H9 (cell line): Measurements from ENCODE around the gene DISP1. TPM values are rescaled to one million over a fixed set of nuclear protein-coding genes. Genes with fewer than 3 reads are reported as not detected.
"Not testable (repeated sequence)": the region's sequence is repeated elsewhere in the genome, so short reads cannot be mapped to it uniquely, and the experiment has no call there.

Source experiments
- DNase-seq: peaks from one replicate; pipeline ENCODE4 v3.0.0-alpha.2; 2017
- H2AFZ ChIP-seq: one replicate; pipeline ENCODE4 v1.6.1; 2013; ENCODE audit warnings: mild to moderate bottlenecking, low read length, control low read depth, moderate library complexity
- H2AK5ac ChIP-seq: 2 replicates; pipeline ENCODE4 v1.6.1; 2013; ENCODE audit warnings: low read length, control low read depth, mixed read lengths; ENCODE audit not compliant: insufficient read length
- H2BK120ac ChIP-seq: one replicate; pipeline ENCODE4 v1.6.1; 2013; ENCODE audit warnings: low read depth, mild to moderate bottlenecking, low read length, control low read depth, inconsistent platforms; ENCODE audit not compliant: poor library complexity, severe bottlenecking
- H2BK12ac ChIP-seq: 2 replicates; pipeline ENCODE4 v1.6.1; 2013; ENCODE audit warnings: low read length, control low read depth, mixed read lengths, low read depth; ENCODE audit not compliant: insufficient read length
- H2BK15ac ChIP-seq: 2 replicates; pipeline ENCODE4 v1.6.1; 2013; ENCODE audit warnings: low read depth, low read length, control low read depth
- H2BK20ac ChIP-seq: one replicate; pipeline ENCODE4 v1.6.1; 2013; ENCODE audit warnings: low read depth, mild to moderate bottlenecking, low read length, control low read depth, inconsistent platforms; ENCODE audit not compliant: poor library complexity, severe bottlenecking
- H2BK5ac ChIP-seq: 2 replicates; pipeline ENCODE4 v1.6.1; 2013; ENCODE audit warnings: low read length, control low read depth, mixed read lengths; ENCODE audit not compliant: insufficient read length
- H3K14ac ChIP-seq: 2 replicates; pipeline ENCODE4 v1.6.1; 2013; ENCODE audit warnings: low read length, control low read depth; ENCODE audit not compliant: insufficient read depth
- H3K18ac ChIP-seq: 2 replicates; pipeline ENCODE4 v1.6.1; 2013; ENCODE audit warnings: low read depth, mild to moderate bottlenecking, mixed read lengths, low read length, control low read depth; ENCODE audit not compliant: insufficient read length
- H3K23ac ChIP-seq: 2 replicates; pipeline ENCODE4 v1.6.1; 2013; ENCODE audit warnings: low read length, control low read depth, mixed read lengths, low read depth; ENCODE audit not compliant: insufficient read length
- H3K23me2 ChIP-seq: 2 replicates; pipeline ENCODE4 v1.6.1; 2013; ENCODE audit warnings: low read depth, mild to moderate bottlenecking, mixed read lengths, low read length, control low read depth; ENCODE audit not compliant: insufficient read length, poor library complexity, severe bottlenecking
- H3K27ac ChIP-seq: 2 replicates; pipeline ENCODE4 v1.5.1; 2013; ENCODE audit warnings: low read length, control low read depth, mixed read lengths, low read depth; ENCODE audit not compliant: insufficient read length
- H3K27me3 ChIP-seq: 2 replicates; pipeline ENCODE4 v1.6.1; 2013; ENCODE audit warnings: low read length, control low read depth, inconsistent platforms; ENCODE audit not compliant: insufficient read depth
- H3K4ac ChIP-seq: 2 replicates; pipeline ENCODE4 v1.6.1; 2013; ENCODE audit warnings: low read depth, mild to moderate bottlenecking, control low read depth, inconsistent platforms, low read length, moderate library complexity
- H3K4me1 ChIP-seq: 2 replicates; pipeline ENCODE4 v1.6.1; 2013; ENCODE audit warnings: low read length, control low read depth, inconsistent platforms; ENCODE audit not compliant: insufficient read depth
- H3K4me2 ChIP-seq: 2 replicates; pipeline ENCODE4 v1.6.1; 2013; ENCODE audit warnings: low read length, control low read depth, mixed read lengths; ENCODE audit not compliant: insufficient read length, insufficient read depth
- H3K56ac ChIP-seq: 2 replicates; pipeline ENCODE4 v1.6.1; 2013; ENCODE audit warnings: low read depth, mild to moderate bottlenecking, mixed read lengths, low read length, control low read depth; ENCODE audit not compliant: insufficient read length
- H3K79me1 ChIP-seq: 2 replicates; pipeline ENCODE4 v1.6.1; 2013; ENCODE audit warnings: low read depth, mild to moderate bottlenecking, moderate library complexity, low read length, control low read depth, inconsistent platforms; ENCODE audit not compliant: insufficient read depth, poor library complexity, severe bottlenecking
- H3K79me2 ChIP-seq: 2 replicates; pipeline ENCODE4 v1.6.1; 2013; ENCODE audit warnings: low read length, control low read depth, inconsistent platforms; ENCODE audit not compliant: insufficient read depth
- H3K9ac ChIP-seq: 2 replicates; pipeline ENCODE4 v1.6.1; 2013; ENCODE audit warnings: low read length, control low read depth, mixed read lengths; ENCODE audit not compliant: insufficient read length; ENCODE audit errors: extremely low read depth
- H3K9me3 ChIP-seq: one replicate; pipeline ENCODE4 v1.6.1; 2013; ENCODE audit warnings: low read depth, low read length, inconsistent platforms; ENCODE audit not compliant: control insufficient read depth
- H3T11ph ChIP-seq: one replicate; pipeline ENCODE4 v1.6.1; 2013; ENCODE audit warnings: mild to moderate bottlenecking, low read length, control low read depth, inconsistent platforms
- H4K20me1 ChIP-seq: one replicate; pipeline ENCODE4 v1.6.1; 2013; ENCODE audit not compliant: control insufficient read depth, insufficient read length, insufficient read depth
- H4K5ac ChIP-seq: 2 replicates; pipeline ENCODE4 v1.6.1; 2013; ENCODE audit warnings: low read depth, mild to moderate bottlenecking, mixed read lengths, low read length, control low read depth; ENCODE audit not compliant: insufficient read length
- H4K8ac ChIP-seq: replicated peaks from 2 replicates; pipeline ENCODE4 v1.6.1; 2013; ENCODE audit warnings: low read length, control low read depth, mixed read lengths, low read depth; ENCODE audit not compliant: insufficient read length
- H4K91ac ChIP-seq: 2 replicates; pipeline ENCODE4 v1.6.1; 2013; ENCODE audit warnings: low read depth, mild to moderate bottlenecking, moderate library complexity, mixed read lengths, low read length, control low read depth; ENCODE audit not compliant: insufficient read length
- H3K27ac Mint-ChIP-seq, 3 experiments: 2 replicates in 2 of 3; 3 replicates in 1 of 3; pipeline ENCODE4 v1.8.0; 2020 to 2021; ENCODE audit warnings: mixed read lengths in 3 of 3, mild to moderate bottlenecking in 1 of 3, moderate library complexity in 1 of 3
- H3K27me3 Mint-ChIP-seq: 2 replicates; pipeline ENCODE4 v1.8.0; 2021; ENCODE audit warnings: low read depth, mild to moderate bottlenecking, moderate library complexity, mixed read lengths
- H3K36me3 Mint-ChIP-seq, 3 experiments: 2 replicates in 2 of 3; 3 replicates in 1 of 3; pipeline ENCODE4 v1.8.0; 2020 to 2021; ENCODE audit warnings: low read depth in 3 of 3, mixed read lengths in 3 of 3; ENCODE audit not compliant: insufficient read depth in 1 of 3
- H3K4me1 Mint-ChIP-seq, 2 experiments: 2 replicates each; pipeline ENCODE4 v1.8.0; 2020; ENCODE audit warnings: mixed read lengths in 2 of 2
- H3K4me3 Mint-ChIP-seq, 2 experiments: 2 replicates in 1 of 2; 3 replicates in 1 of 2; pipeline ENCODE4 v1.8.0; 2020 to 2021; ENCODE audit warnings: mild to moderate bottlenecking in 2 of 2, mixed read lengths in 2 of 2, moderate library complexity in 1 of 2
- H3K9me3 Mint-ChIP-seq, 2 experiments: 2 replicates in 1 of 2; 3 replicates in 1 of 2; pipeline ENCODE4 v1.8.0; 2020; ENCODE audit warnings: mild to moderate bottlenecking in 2 of 2, mixed read lengths in 2 of 2, moderate library complexity in 1 of 2
- CTCF ChIP-seq: fragments of 200-600 bp; sonication (generic); conservative IDR thresholded peaks from 3 replicates; pipeline ENCODE4 v1.8.0; 2021; ENCODE audit warnings: antibody characterized with exemption, mild to moderate bottlenecking
- total RNA-seq: library from RNA; stranded (reverse); gene quantifications from 2 replicates; pipeline ENCODE4 v1.2.1, GENCODE V29; 2021

DISP1 gene
- total RNA-seq, 1 experiment from 2014 or later = 2.6 TPM

DNA sequence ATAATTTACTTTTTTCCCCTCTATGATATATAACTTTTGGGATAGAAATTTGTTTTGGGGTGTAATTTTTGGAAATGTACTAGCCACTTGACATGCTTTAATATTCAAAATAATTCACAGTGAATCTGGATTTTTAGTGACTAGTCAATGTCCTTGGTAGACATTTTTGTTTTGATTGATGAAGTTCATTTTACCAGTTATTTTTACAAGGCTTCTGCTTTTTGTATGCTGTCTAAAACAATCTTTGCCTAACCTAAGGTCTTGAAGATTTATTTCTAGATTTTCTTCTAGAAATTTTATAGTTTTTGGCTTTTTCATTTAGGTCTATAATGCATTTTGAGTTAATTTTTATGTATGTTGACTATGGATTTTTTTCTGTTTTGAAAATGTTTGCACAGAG, 30.9 kb downstream of the DISP1 start:
- Histone ChIP-seq H3K23me2 (no peaks in the 10 kb centered on the region), H3K9me3 (no peaks in the 10 kb centered on the region), H2BK5ac (no peak overlapping the region), H2BK20ac (no peak overlapping the region), H3T11ph (no peak overlapping the region), H3K79me2 (no peaks in the 10 kb centered on the region), H4K20me1 (no peaks in the 10 kb centered on the region), H4K8ac (no peak overlapping the region), H3K18ac (no peak overlapping the region), H4K5ac (no peak overlapping the region), H3K79me1 (no peaks in the 10 kb centered on the region), H2BK12ac (no peak overlapping the region), H3K14ac (no peak overlapping the region), H3K27ac (no peak overlapping the region), H3K4ac (no peak overlapping the region), H3K27me3 (no peaks in the 10 kb centered on the region), H3K4me2 (no peak overlapping the region), H2BK15ac (no peak overlapping the region), H2AK5ac (no peak overlapping the region), H3K4me1 (no peaks in the 10 kb centered on the region), H3K9ac (no peak overlapping the region), H4K91ac (no peak overlapping the region), H2BK120ac (no peak overlapping the region), H3K56ac (no peak overlapping the region), H2AFZ (no peak overlapping the region), H3K23ac (no peak overlapping the region)
- Mint-ChIP-seq H3K4me3 (no peak overlapping the region), H3K36me3 (peaks cover 0 to 14% (median 2%) of the 10 kb centered on the region in 3 experiments; a peak in 2 of 7 replicates), H3K27me3 (no peaks in the 10 kb centered on the region), H3K4me1 (peaks cover 17 to 34% of the 10 kb centered on the region in 2 experiments), H3K27ac (no peak overlapping the region), H3K9me3 (no peaks in the 10 kb centered on the region; a peak in 1 of 5 replicates)
- no peak for TF ChIP-seq CTCF
- DNase-seq = no peak

DNA sequence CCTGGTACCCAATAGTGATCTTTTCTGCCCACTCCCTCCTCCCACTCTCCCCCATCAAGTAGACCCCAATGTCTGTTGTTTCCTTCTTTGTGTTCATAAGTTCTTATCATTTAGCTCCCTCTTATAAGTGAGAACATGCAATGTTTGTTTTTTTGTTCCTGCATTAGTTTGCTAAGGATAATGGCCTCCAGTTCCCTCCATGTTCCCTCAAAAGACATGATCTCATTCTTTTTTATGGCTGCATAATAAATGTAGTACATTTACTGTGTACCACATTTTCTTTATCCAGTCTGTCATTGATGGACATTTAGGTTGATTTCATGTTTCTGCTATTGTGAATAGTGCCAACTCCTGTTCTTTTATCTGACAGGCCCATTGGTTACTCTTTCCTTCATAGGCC, 35.7 kb downstream of the DISP1 start:
- not testable (repeated sequence) for H2BK120ac ChIP-seq, H3K23me2 ChIP-seq, H3T11ph ChIP-seq, H3K4me2 ChIP-seq, H3K79me2 ChIP-seq, DNase-seq, H3K4ac ChIP-seq, H3K79me1 ChIP-seq, H3K4me1 Mint-ChIP-seq, H3K56ac ChIP-seq, H3K23ac ChIP-seq, H2BK15ac ChIP-seq, H4K20me1 ChIP-seq, H3K27me3 ChIP-seq, H4K91ac ChIP-seq, H3K14ac ChIP-seq, H3K27ac Mint-ChIP-seq, H3K18ac ChIP-seq, H2AK5ac ChIP-seq, H3K27ac ChIP-seq, H3K9ac ChIP-seq, H2BK5ac ChIP-seq, H4K8ac ChIP-seq, H4K5ac ChIP-seq, H2AFZ ChIP-seq, H3K27me3 Mint-ChIP-seq, H3K9me3 ChIP-seq, H3K4me3 Mint-ChIP-seq, H3K9me3 Mint-ChIP-seq, H3K4me1 ChIP-seq, H2BK12ac ChIP-seq, H2BK20ac ChIP-seq
- H3K36me3 Mint-ChIP-seq = peaks cover 2 to 20% (median 3%) of the 10 kb centered on the region in 3 experiments; a peak in 6 of 7 replicates
